ENCODE results near the gene BCL3.
"Not testable (repeated sequence)": the region's sequence is repeated elsewhere in the genome, so short reads cannot be mapped to it uniquely, and the experiment has no call there.

Gene BCL3

GRCh38 chr19:44709434-44710266, 38.9 kb upstream of the BCL3 start:
- H3K9ac ChIP-seq (ENCODE audit: low read length); H3K9me3 ChIP-seq (ENCODE audit: control insufficient read depth, insufficient read depth, low read depth, low read length); H3K27ac ChIP-seq (ENCODE audit: low read depth, low read length); H3K4me1 ChIP-seq (ENCODE audit: control insufficient read depth, insufficient read depth, low read length); H3K36me3 ChIP-seq (ENCODE audit: control insufficient read depth, insufficient read depth, low read length); H3K4me3 ChIP-seq (ENCODE audit: low read depth, low read length); H3K27me3 ChIP-seq (ENCODE audit: control insufficient read depth, insufficient read depth, low read length): not testable (repeated sequence)

- peaks cover 11% of the 10 kb centered on the region for H3K9me3 ChIP-seq (ENCODE audit: control insufficient read depth, insufficient read depth, low read depth, low read length)
- no peak overlapping the region for H3K27ac ChIP-seq (ENCODE audit: low read depth, low read length)
- no peaks in the 10 kb centered on the region for H3K4me1 ChIP-seq (ENCODE audit: control insufficient read depth, insufficient read depth, low read length)
- H3K27me3 ChIP-seq (ENCODE audit: control insufficient read depth, insufficient read depth, low read length): no peaks in the 10 kb centered on the region
- H3K4me3 ChIP-seq (ENCODE audit: low read depth, low read length): no peak overlapping the region
- H3K9ac ChIP-seq (ENCODE audit: low read length): no peak overlapping the region
- no peaks in the 10 kb centered on the region for H3K36me3 ChIP-seq (ENCODE audit: control insufficient read depth, insufficient read depth, low read length)
Measured at GRCh38 chr19:44710483-44710882, 38.0 kb upstream of the BCL3 start.

GRCh38 chr19:44712864-44713515, 35.5 kb upstream of the BCL3 start:
- Histone ChIP-seq H3K9ac (ENCODE audit: low read length) (no peak overlapping the region), H3K36me3 (ENCODE audit: control insufficient read depth, insufficient read depth, low read length) (no peaks in the 10 kb centered on the region), H3K27ac (ENCODE audit: low read depth, low read length) (no peak overlapping the region), H3K9me3 (ENCODE audit: control insufficient read depth, insufficient read depth, low read depth, low read length) (peaks cover 17% of the 10 kb centered on the region), H3K4me1 (ENCODE audit: control insufficient read depth, insufficient read depth, low read length) (no peaks in the 10 kb centered on the region), H3K4me3 (ENCODE audit: low read depth, low read length) (no peak overlapping the region), H3K27me3 (ENCODE audit: control insufficient read depth, insufficient read depth, low read length) (no peaks in the 10 kb centered on the region)

- no peaks in the 10 kb centered on the region for H3K36me3 ChIP-seq (ENCODE audit: control insufficient read depth, insufficient read depth, low read length)
- peaks cover 17% of the 10 kb centered on the region for H3K9me3 ChIP-seq (ENCODE audit: control insufficient read depth, insufficient read depth, low read depth, low read length)
- H3K4me3 ChIP-seq (ENCODE audit: low read depth, low read length): no peak overlapping the region
- no peaks in the 10 kb centered on the region for H3K27me3 ChIP-seq (ENCODE audit: control insufficient read depth, insufficient read depth, low read length)
- H3K4me1 ChIP-seq (ENCODE audit: control insufficient read depth, insufficient read depth, low read length): peaks cover 12% of the 10 kb centered on the region
- H3K9ac ChIP-seq (ENCODE audit: low read length): no peak overlapping the region
- no peak overlapping the region for H3K27ac ChIP-seq (ENCODE audit: low read depth, low read length)
Measured at GRCh38 chr19:44714597-44715169, 33.8 kb upstream of the BCL3 start.

- Histone ChIP-seq H3K27me3 (ENCODE audit: control insufficient read depth, insufficient read depth, low read length) (no peaks in the 10 kb centered on the region), H3K36me3 (ENCODE audit: control insufficient read depth, insufficient read depth, low read length) (no peaks in the 10 kb centered on the region), H3K27ac (ENCODE audit: low read depth, low read length) (no peak overlapping the region), H3K9me3 (ENCODE audit: control insufficient read depth, insufficient read depth, low read depth, low read length) (peaks cover 17% of the 10 kb centered on the region), H3K9ac (ENCODE audit: low read length) (no peak overlapping the region), H3K4me3 (ENCODE audit: low read depth, low read length) (no peak overlapping the region), H3K4me1 (ENCODE audit: control insufficient read depth, insufficient read depth, low read length) (peaks cover 15% of the 10 kb centered on the region)
Measured at GRCh38 chr19:44717603-44718002, 30.9 kb upstream of the BCL3 start.

- Histone ChIP-seq H3K4me1 (ENCODE audit: control insufficient read depth, insufficient read depth, low read length) (peaks cover 15% of the 10 kb centered on the region), H3K9me3 (ENCODE audit: control insufficient read depth, insufficient read depth, low read depth, low read length) (peaks cover 17% of the 10 kb centered on the region), H3K36me3 (ENCODE audit: control insufficient read depth, insufficient read depth, low read length) (no peaks in the 10 kb centered on the region), H3K4me3 (ENCODE audit: low read depth, low read length) (peak overlapping the region; percentile 33; the same call in 1 of the 2 replicates), H3K9ac (ENCODE audit: low read length) (peak overlapping the region; percentile 79), H3K27me3 (ENCODE audit: control insufficient read depth, insufficient read depth, low read length) (no peaks in the 10 kb centered on the region), H3K27ac (ENCODE audit: low read depth, low read length) (peak overlapping the region; percentile 89; the same call in 1 of the 2 replicates)
Measured at GRCh38 chr19:44718441-44719261, 29.9 kb upstream of the BCL3 start.

GRCh38 chr19:44719262-44719701, 29.2 kb upstream of the BCL3 start:
- H3K9ac ChIP-seq (ENCODE audit: low read length): no peak overlapping the region
- no peak overlapping the region for H3K4me3 ChIP-seq (ENCODE audit: low read depth, low read length)
- peak overlapping the region; percentile 18; the same call in 1 of the 2 replicates for H3K27ac ChIP-seq (ENCODE audit: low read depth, low read length)

GRCh38 chr19:44720396-44720795, 28.1 kb upstream of the BCL3 start:
- not testable (repeated sequence) for H3K9me3 ChIP-seq (ENCODE audit: control insufficient read depth, insufficient read depth, low read depth, low read length); H3K27me3 ChIP-seq (ENCODE audit: control insufficient read depth, insufficient read depth, low read length); H3K4me3 ChIP-seq (ENCODE audit: low read depth, low read length); H3K9ac ChIP-seq (ENCODE audit: low read length); H3K27ac ChIP-seq (ENCODE audit: low read depth, low read length); H3K36me3 ChIP-seq (ENCODE audit: control insufficient read depth, insufficient read depth, low read length)
- peaks cover 18% of the 10 kb centered on the region for H3K4me1 ChIP-seq (ENCODE audit: control insufficient read depth, insufficient read depth, low read length)

More at GRCh38 chr19:44719262-44719701, 29.2 kb upstream of the BCL3 start:
- Histone ChIP-seq H3K9me3 (ENCODE audit: control insufficient read depth, insufficient read depth, low read depth, low read length) (peaks cover 17% of the 10 kb centered on the region), H3K4me1 (ENCODE audit: control insufficient read depth, insufficient read depth, low read length) (peaks cover 15% of the 10 kb centered on the region), H3K27me3 (ENCODE audit: control insufficient read depth, insufficient read depth, low read length) (no peaks in the 10 kb centered on the region), H3K36me3 (ENCODE audit: control insufficient read depth, insufficient read depth, low read length) (no peaks in the 10 kb centered on the region)

- Histone ChIP-seq H3K27me3 (ENCODE audit: control insufficient read depth, insufficient read depth, low read length) (peaks cover 4% of the 10 kb centered on the region), H3K9ac (ENCODE audit: low read length) (no peak overlapping the region), H3K36me3 (ENCODE audit: control insufficient read depth, insufficient read depth, low read length) (no peaks in the 10 kb centered on the region), H3K27ac (ENCODE audit: low read depth, low read length) (no peak overlapping the region), H3K4me1 (ENCODE audit: control insufficient read depth, insufficient read depth, low read length) (peaks cover 19% of the 10 kb centered on the region), H3K9me3 (ENCODE audit: control insufficient read depth, insufficient read depth, low read depth, low read length) (peaks cover 1% of the 10 kb centered on the region; the same call in 1 of the 2 replicates), H3K4me3 (ENCODE audit: low read depth, low read length) (no peak overlapping the region)
Measured at GRCh38 chr19:44720945-44721344, 27.6 kb upstream of the BCL3 start.

- H3K36me3 ChIP-seq (ENCODE audit: control insufficient read depth, insufficient read depth, low read length); H3K27ac ChIP-seq (ENCODE audit: low read depth, low read length); H3K9ac ChIP-seq (ENCODE audit: low read length); H3K27me3 ChIP-seq (ENCODE audit: control insufficient read depth, insufficient read depth, low read length); H3K4me3 ChIP-seq (ENCODE audit: low read depth, low read length); H3K9me3 ChIP-seq (ENCODE audit: control insufficient read depth, insufficient read depth, low read depth, low read length): not testable (repeated sequence)
- H3K4me1 ChIP-seq (ENCODE audit: control insufficient read depth, insufficient read depth, low read length): peaks cover 19% of the 10 kb centered on the region
Measured at GRCh38 chr19:44721369-44721768, 27.1 kb upstream of the BCL3 start.

Data from HUES6 (cell line).